Spinal cord (tissue), 10 donors: ENCODE measurements around the gene ASCL4. TPM values are rescaled to one million over a fixed set of nuclear protein-coding genes. Genes with fewer than 3 reads are reported as not detected.

Experiments used
- DNase-seq, 6 donors: peaks; one replicate each; pipeline versions ENCODE4 v3.0.0 to v3.0.0-alpha.2; 2013 to 2015; ENCODE audit warnings: low spot score in 6 of 6, low read depth in 4 of 6
- H3K27ac ChIP-seq: one replicate; pipeline ENCODE4 v1.5.1; 2013; ENCODE audit warnings: low read depth, low read length, control low read depth
- H3K27me3 ChIP-seq: one replicate; pipeline ENCODE4 v1.6.1; 2013; ENCODE audit warnings: low read length; ENCODE audit not compliant: control insufficient read depth, insufficient read depth
- H3K36me3 ChIP-seq: one replicate; pipeline ENCODE4 v1.6.1; 2013; ENCODE audit warnings: low read length; ENCODE audit not compliant: control insufficient read depth, insufficient read depth
- H3K4me1 ChIP-seq: one replicate; pipeline ENCODE4 v1.6.1; 2013; ENCODE audit warnings: low read length; ENCODE audit not compliant: control insufficient read depth, insufficient read depth
- H3K4me3 ChIP-seq: one replicate; pipeline ENCODE4 v1.5.1; 2013; ENCODE audit warnings: low read depth, low read length, control low read depth
- H3K9me3 ChIP-seq: one replicate; pipeline ENCODE4 v1.6.1; 2013; ENCODE audit warnings: low read length; ENCODE audit not compliant: control insufficient read depth, insufficient read depth
- WGBS: methylation state at CpG from one replicate; pipeline ENCODE4 v1.1.5; 2013; ENCODE audit warnings: missing lambda C conversion rate; ENCODE audit not compliant: insufficient coverage; 5-methylcytosine and 5-hydroxymethylcytosine counted together
- polyA plus RNA-seq, 2 donors: library from polyadenylated mRNA; unstranded; fragments of 120-200 nt; gene quantifications; one replicate each; pipeline ENCODE4 v1.2.1, GENCODE V29; 2013; ENCODE audit not compliant: insufficient read length in 2 of 2
- total RNA-seq, 2 donors: library from RNA; depleted of rRNA in 1 of 2; stranded (reverse); fragments of 120-200 nt in 1 of 2; fragments of >200 nt in 1 of 2; gene quantifications; one replicate each; pipeline versions ENCODE4 v1.2.3 to v1.2.4, GENCODE V29; 2013 to 2014
- donor health status: healthy.

The ASCL4 gene
- total and polyA plus RNA-seq, 4 donors, result 0.30 TPM; not detected in 3

DNA sequence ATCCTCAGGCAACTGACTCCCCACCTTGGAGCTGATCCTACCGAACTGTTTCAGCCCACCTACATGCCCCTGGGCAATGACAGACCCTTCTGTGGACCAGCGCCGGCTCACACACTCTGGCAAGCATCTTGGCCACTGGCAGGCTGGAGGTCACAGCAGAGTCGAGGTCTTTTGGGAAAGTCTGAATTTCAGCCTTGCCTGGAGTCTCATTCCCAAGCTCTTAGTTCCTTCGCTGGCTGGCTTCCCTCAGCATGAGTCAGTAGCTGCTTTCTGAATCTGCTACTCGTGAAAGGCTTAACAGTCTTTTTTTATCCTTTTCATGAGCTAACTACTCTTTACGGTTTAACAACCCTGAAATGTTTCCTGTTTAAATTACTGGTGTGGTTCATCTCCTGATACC, 44.5 kb downstream of the ASCL4 start:
- WGBS, result 72% methylated on average over 5 of the region's 7 CpGs
- H3K9me3 ChIP-seq, result no peaks in the 10 kb centered on the region
- DNase-seq, result peak in 1 of 6 donors; percentile 18

DNA sequence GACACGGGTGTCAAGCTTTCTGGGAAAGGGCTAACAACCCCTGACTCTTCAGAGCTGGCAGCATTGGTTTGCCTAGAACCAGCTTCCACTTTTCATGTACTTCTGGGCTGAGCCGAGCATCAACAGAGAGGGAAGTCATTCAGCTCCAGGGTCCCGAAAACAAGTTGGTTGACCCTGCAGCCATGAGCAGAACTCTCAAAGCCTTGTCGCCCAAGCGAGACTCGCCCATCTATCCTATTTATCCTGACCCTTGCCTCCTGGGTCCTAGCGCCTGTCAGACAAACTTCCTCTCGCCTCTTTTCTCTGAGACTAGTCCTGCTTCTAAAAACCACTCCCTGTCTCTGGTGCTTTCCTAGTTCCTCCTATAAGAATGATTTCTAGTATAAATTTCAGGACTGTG, 47.9 kb downstream of the ASCL4 start:
- no peak for DNase-seq
- Histone ChIP-seq H3K4me1 (no peaks in the 10 kb centered on the region), H3K4me3 (no peak overlapping the region), H3K27me3 (no peaks in the 10 kb centered on the region), H3K27ac (no peak overlapping the region), H3K36me3 (no peaks in the 10 kb centered on the region), H3K9me3 (peaks cover 7% of the 10 kb centered on the region)
- 35% methylated on average over 4 of the region's 8 CpGs for WGBS

More for the DNA sequence above, 44.5 kb downstream of the ASCL4 start:
- no peaks in the 10 kb centered on the region for H3K36me3 ChIP-seq
- H3K4me1 ChIP-seq, result no peaks in the 10 kb centered on the region
- H3K27ac ChIP-seq, result no peak overlapping the region
- no peak overlapping the region for H3K4me3 ChIP-seq
- H3K27me3 ChIP-seq, result no peaks in the 10 kb centered on the region

Other genes with a start within 250 kb of the ASCL4 start
- gene PWP1, start 88.9 kb upstream of the ASCL4 start, total RNA-seq, result 10 to 100 TPM; 49.2 to 51.1 TPM
- 10 to 100 TPM; 58.4 to 61.3 TPM for gene PWP1, start 88.9 kb upstream of the ASCL4 start, polyA plus RNA-seq
- 10 to 100 TPM; 22.3 to 26.5 TPM for gene PRDM4, start 13.6 kb upstream of the ASCL4 start, total RNA-seq
- gene PRDM4, start 13.6 kb upstream of the ASCL4 start, polyA plus RNA-seq, result 10 to 100 TPM; 26.8 to 28.7 TPM